Tibial nerve (tissue), 4 donors: ENCODE data around the gene OR2S2.

Source experiments
- EP300 ChIP-seq, 2 donors: sonication (generic); formaldehyde crosslinking; IDR thresholded peaks; one replicate each; pipeline ENCODE4 v1.6.1; 2017; ENCODE audit warnings: antibody characterized with exemption in 2 of 2, mild to moderate bottlenecking in 1 of 2
- POLR2A ChIP-seq, 2 donors: fragments of 450-650 bp; IDR thresholded peaks; one replicate each; pipeline ENCODE4 v1.6.1; 2017; ENCODE audit warnings: antibody characterized with exemption in 2 of 2, mild to moderate bottlenecking in 2 of 2, moderate library complexity in 2 of 2
- TF ChIP-seq, protein P1 (sequence below), 5 experiments: fragments of 200-600 bp in 3 of 5; fragments of 450-650 bp in 2 of 5; sonication (generic) in 3 of 5; IDR thresholded peaks; one replicate each; pipeline ENCODE4 v1.5.1; 2016 to 2019; ENCODE audit warnings: antibody characterized with exemption in 5 of 5, mild to moderate bottlenecking in 3 of 5, moderate library complexity in 2 of 5

DNA sequence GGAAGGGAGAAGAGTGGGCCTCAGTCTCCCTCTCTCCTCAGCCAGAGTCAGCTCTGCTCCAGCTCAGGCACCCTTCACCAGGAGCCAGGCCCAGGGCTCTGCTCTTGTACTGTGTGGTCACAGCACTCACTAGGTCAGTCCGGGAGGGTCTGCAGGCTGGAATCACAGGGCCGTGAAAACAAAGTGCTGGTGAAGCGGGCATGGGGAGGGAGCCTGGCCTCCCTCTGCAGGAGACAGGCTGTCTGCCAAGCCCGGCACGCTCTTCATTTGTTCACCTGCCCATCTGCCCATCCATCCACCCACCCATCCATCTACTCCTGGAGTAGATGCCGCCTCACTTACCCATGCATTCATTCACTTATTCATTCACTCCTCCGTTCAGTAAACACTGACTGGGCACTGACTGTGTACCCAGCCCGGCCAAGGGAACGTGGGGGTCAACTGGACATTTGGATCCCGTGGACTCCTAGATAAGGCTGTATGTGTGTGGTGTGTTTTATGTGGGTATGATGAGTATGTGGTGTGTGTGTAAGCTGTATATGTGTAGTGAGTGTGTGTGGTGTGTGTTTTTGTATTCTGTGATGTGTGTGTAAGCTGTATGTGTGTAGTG, 45.1 kb downstream of the OR2S2 start:
- no peak for TF ChIP-seq EP300 (IDR thresholded peaks at IDR 0.05)
- TF ChIP-seq, protein P1, sequence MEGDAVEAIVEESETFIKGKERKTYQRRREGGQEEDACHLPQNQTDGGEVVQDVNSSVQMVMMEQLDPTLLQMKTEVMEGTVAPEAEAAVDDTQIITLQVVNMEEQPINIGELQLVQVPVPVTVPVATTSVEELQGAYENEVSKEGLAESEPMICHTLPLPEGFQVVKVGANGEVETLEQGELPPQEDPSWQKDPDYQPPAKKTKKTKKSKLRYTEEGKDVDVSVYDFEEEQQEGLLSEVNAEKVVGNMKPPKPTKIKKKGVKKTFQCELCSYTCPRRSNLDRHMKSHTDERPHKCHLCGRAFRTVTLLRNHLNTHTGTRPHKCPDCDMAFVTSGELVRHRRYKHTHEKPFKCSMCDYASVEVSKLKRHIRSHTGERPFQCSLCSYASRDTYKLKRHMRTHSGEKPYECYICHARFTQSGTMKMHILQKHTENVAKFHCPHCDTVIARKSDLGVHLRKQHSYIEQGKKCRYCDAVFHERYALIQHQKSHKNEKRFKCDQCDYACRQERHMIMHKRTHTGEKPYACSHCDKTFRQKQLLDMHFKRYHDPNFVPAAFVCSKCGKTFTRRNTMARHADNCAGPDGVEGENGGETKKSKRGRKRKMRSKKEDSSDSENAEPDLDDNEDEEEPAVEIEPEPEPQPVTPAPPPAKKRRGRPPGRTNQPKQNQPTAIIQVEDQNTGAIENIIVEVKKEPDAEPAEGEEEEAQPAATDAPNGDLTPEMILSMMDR (IDR thresholded peaks at IDR 0.05) = no peak
- no peak for TF ChIP-seq POLR2A (IDR thresholded peaks at IDR 0.05)
